K562 (cell line): ENCODE measurements around the gene HES6. TPM values are rescaled to one million over a fixed set of nuclear protein-coding genes. Genes with fewer than 3 reads are reported as not detected.

Experiments used
- ARID2 ChIP-seq: fragments of 450-650 bp; IDR thresholded peaks from 2 replicates; pipeline ENCODE4 v1.6.1; 2017; ENCODE audit warnings: antibody characterized with exemption, mild to moderate bottlenecking
- ASH1L ChIP-seq: fragments of 450-650 bp; IDR thresholded peaks from 2 replicates; pipeline ENCODE4 v1.6.1; 2018; ENCODE audit warnings: borderline replicate concordance, mild to moderate bottlenecking, low read depth; ENCODE audit not compliant: partially characterized antibody
- BMI1 ChIP-seq: fragments of 150-350 bp; IDR thresholded peaks from 2 replicates; pipeline ENCODE4 v1.6.1; 2014; ENCODE audit warnings: low read length
- BRF1 ChIP-seq: IDR thresholded peaks from 3 replicates; pipeline ENCODE4 v1.6.1; 2011; ENCODE audit warnings: borderline replicate concordance, mild to moderate bottlenecking; ENCODE audit not compliant: insufficient read length; ENCODE audit errors: extremely low read depth
- CBFB ChIP-seq: sonication (generic); formaldehyde crosslinking; IDR thresholded peaks from 2 replicates; pipeline ENCODE4 v1.4.0; 2020; ENCODE audit warnings: mild to moderate bottlenecking, missing genetic modification reagents
- CREB1 ChIP-seq, 2 experiments: sonication (generic) in 1 of 2; formaldehyde crosslinking in 1 of 2; IDR thresholded peaks; 2 replicates each; pipeline versions ENCODE4 v1.6.1 to v1.8.0; 2012 to 2022; ENCODE audit warnings: inconsistent platforms in 1 of 2, mild to moderate bottlenecking in 1 of 2, missing genetic modification reagents in 1 of 2, moderate library complexity in 1 of 2
- CTCF ChIP-seq, 3 experiments: IDR thresholded peaks in 2 of 3; conservative IDR thresholded peaks in 1 of 3; 2 replicates each; pipeline ENCODE4 v1.5.1; 2011 to 2012; ENCODE audit warnings: low read length in 3 of 3, mild to moderate bottlenecking in 3 of 3, control low read depth in 2 of 3, improper control_type of control experiment in 1 of 3, inconsistent platforms in 1 of 3, low read depth in 1 of 3, mixed read lengths in 1 of 3, moderate library complexity in 1 of 3; ENCODE audit not compliant: insufficient read depth in 2 of 3
- ETV5 ChIP-seq: sonication (generic); formaldehyde crosslinking; IDR thresholded peaks from 2 replicates; pipeline ENCODE4 v1.4.0; 2020; ENCODE audit warnings: low read depth, mild to moderate bottlenecking, missing genetic modification reagents
- FOXJ3 ChIP-seq: sonication (generic); formaldehyde crosslinking; IDR thresholded peaks from 2 replicates; pipeline ENCODE4 v1.4.0; 2020; ENCODE audit warnings: mild to moderate bottlenecking, missing genetic modification reagents
- GTF2A2 ChIP-seq: IDR thresholded peaks from 2 replicates; pipeline ENCODE4 v1.6.1; 2016; ENCODE audit warnings: mild to moderate bottlenecking, missing genetic modification characterization, missing compliant biosample characterization
- JUNB ChIP-seq: fragments of 450-650 bp; formaldehyde crosslinking; conservative IDR thresholded peaks from 2 replicates; pipeline ENCODE4 v1.4.0; 2020; ENCODE audit warnings: mild to moderate bottlenecking
- MYNN ChIP-seq, 2 experiments: sonication (generic); formaldehyde crosslinking in 1 of 2; IDR thresholded peaks; 2 replicates each; pipeline versions ENCODE4 v1.5.0 to v1.6.1; 2016 to 2020; ENCODE audit warnings: antibody characterized with exemption in 1 of 2, missing genetic modification reagents in 1 of 2
- NBN ChIP-seq: fragments of 450-650 bp; IDR thresholded peaks from 2 replicates; pipeline ENCODE4 v1.6.1; 2016; ENCODE audit warnings: low read depth, mild to moderate bottlenecking
- OTX1 ChIP-seq: fragments of 450-650 bp; formaldehyde crosslinking; IDR thresholded peaks from 2 replicates; pipeline ENCODE4 v1.4.0; 2022; ENCODE audit warnings: mild to moderate bottlenecking
- PBX2 ChIP-seq, 2 experiments: IDR thresholded peaks in 1 of 2; conservative IDR thresholded peaks in 1 of 2; 2 replicates each; pipeline ENCODE4 v1.6.1; 2016; ENCODE audit warnings: low read depth in 2 of 2, mild to moderate bottlenecking in 1 of 2, missing compliant biosample characterization in 1 of 2, missing genetic modification characterization in 1 of 2, moderate library complexity in 1 of 2
- RBM22 ChIP-seq: fragments of 200-400 bp; formaldehyde crosslinking; IDR thresholded peaks from 2 replicates; pipeline ENCODE4 v1.6.1; 2018; ENCODE audit warnings: low read length, low read depth; ENCODE audit not compliant: poor library complexity, severe bottlenecking
- SPI1 ChIP-seq: IDR thresholded peaks from 2 replicates; pipeline ENCODE4 v1.6.1; 2011; ENCODE audit warnings: low read depth, low read length, control low read depth, borderline replicate concordance
- TCF3 ChIP-seq: sonication (generic); formaldehyde crosslinking; IDR thresholded peaks from 2 replicates; pipeline ENCODE4 v1.4.0; 2020; ENCODE audit warnings: mild to moderate bottlenecking, missing genetic modification reagents
- ZFPM2 ChIP-seq: fragments of 250-450 bp; sonication (Bioruptor Pico); IDR thresholded peaks from 2 replicates; pipeline ENCODE4 v1.5.1; 2022; ENCODE audit warnings: mild to moderate bottlenecking
- ZNF316 ChIP-seq: fragments of 450-650 bp; IDR thresholded peaks from 2 replicates; pipeline ENCODE4 v1.6.1; 2016
- ZNF561 ChIP-seq: fragments of 450-650 bp; formaldehyde crosslinking; conservative IDR thresholded peaks from 2 replicates; pipeline ENCODE4 v1.4.0; 2020; ENCODE audit warnings: mild to moderate bottlenecking, moderate library complexity
- ZSCAN32 ChIP-seq: fragments of 450-650 bp; formaldehyde crosslinking; IDR thresholded peaks from 2 replicates; pipeline ENCODE4 v1.4.0; 2020; ENCODE audit warnings: mild to moderate bottlenecking, moderate library complexity
- polyA plus RNA-seq, 8 experiments: library from polyadenylated mRNA; depleted of rRNA in 4 of 8; stranded (reverse) in 5 of 8; unstranded in 3 of 8; fragments of >200 nt; fragmentation: Nextera tagmentation in 2 of 8; fragmentation: Illumina TruSeq in 1 of 8; extraction: Ambion mirVana in 2 of 8; extraction: Trizol in 1 of 8; gene quantifications; 2 replicates each; pipeline versions ENCODE4 v1.2.1 to v1.2.3, GENCODE V29; 2011 to 2014; ENCODE audit warnings: inconsistent platforms in 1 of 8, missing spikeins in 1 of 8
- total RNA-seq, 7 experiments: library from RNA; depleted of rRNA in 6 of 7; stranded (reverse); fragments of >200 nt in 6 of 7; fragmentation: Illumina TruSeq in 2 of 7; extraction: Trizol in 2 of 7; gene quantifications; 2 replicates each; pipeline versions ENCODE4 v1.2.1 to v1.2.3, GENCODE V29; 2011 to 2021; ENCODE audit warnings: low replicate concordance in 1 of 7
- TF ChIP-seq, protein P1 (sequence below): sonication (generic); formaldehyde crosslinking; IDR thresholded peaks from 2 replicates; pipeline ENCODE4 v1.5.0; 2020; ENCODE audit warnings: missing genetic modification reagents

Gene HES6
- total and polyA plus RNA-seq, 9 of the 15 experiments (the other 6 are each of a cell fraction or from before 2014, with no cell fraction given), result 6.2 to 133 (median 29.2) TPM

DNA sequence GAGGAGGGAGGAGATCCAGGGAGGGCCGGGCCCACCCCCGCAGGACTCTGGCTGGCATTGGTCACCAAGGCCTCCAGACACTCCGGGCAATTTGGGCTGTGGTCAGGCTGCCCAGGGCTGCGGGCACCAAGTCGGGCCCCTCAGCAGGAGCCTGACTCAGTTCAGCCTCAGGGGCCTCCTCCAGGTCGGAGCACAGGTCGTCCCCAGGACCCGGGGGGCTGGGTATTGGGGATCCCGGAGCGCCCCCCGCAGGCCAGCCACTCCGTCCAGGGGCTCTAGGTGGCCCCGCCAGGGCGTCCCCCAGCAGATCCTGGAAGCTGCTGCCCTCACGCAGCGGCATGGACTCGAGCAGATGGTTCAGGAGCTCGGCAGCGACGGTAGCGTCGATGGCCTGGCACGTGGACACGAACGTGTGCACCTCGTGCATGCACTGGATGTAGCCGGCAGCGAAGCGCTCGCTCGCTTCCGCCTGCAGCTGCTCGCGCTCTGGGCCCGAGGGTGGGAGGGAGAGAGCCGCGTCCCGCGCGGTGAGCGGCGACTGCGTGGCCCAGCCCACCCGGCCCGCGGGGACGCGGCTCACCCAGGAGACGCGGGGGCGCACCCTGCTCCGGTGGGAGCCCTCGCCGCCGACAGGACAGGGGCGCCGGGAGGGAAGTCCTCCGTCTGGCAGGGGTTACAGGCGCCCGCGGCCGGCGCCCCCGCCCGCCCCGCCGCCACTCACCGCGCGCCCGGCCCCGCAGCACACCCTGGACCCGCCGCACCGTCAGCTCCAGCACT is 884 bp downstream of the HES6 start (continued):
- TF ChIP-seq CTCF (IDR thresholded peaks at IDR 0.05 in 2 of 3, conservative IDR thresholded peaks at IDR 0.05 in 1 of 3; ENCODE audit: insufficient read depth in 2 of 3, low read depth in 1 of 3, low read length in 3 of 3) (peak in 1 of 3 experiments; percentile 27; a peak in 2 of 6 replicates), ZSCAN32 (no peak), CREB1 (IDR thresholded peaks at IDR 0.05) (no peak), CREB1 (CRISPR knock-in tag; IDR thresholded peaks at IDR 0.05) (peak; percentile 77), PBX2 (CRISPR knock-in tag; IDR thresholded peaks at IDR 0.05; ENCODE audit: low read depth) (no peak), PBX2 (tag; conservative IDR thresholded peaks at IDR 0.05; ENCODE audit: low read depth) (no peak), OTX1 (no peak), ARID2 (no peak), ZNF316 (no peak), JUNB (no peak), BMI1 (no peak), CBFB (CRISPR knock-in tag) (peak; percentile 77), ASH1L (no peak), SPI1 (no peak), TCF3 (peak; percentile 29; the same call in 1 of the 2 replicates), BRF1 (no peak), RBM22 (peak; percentile 64), ETV5 (CRISPR knock-in tag) (peak; percentile 78; the same call in 1 of the 2 replicates), NBN (no peak), FOXJ3 (CRISPR knock-in tag) (no peak), GTF2A2 (tag) (no peak), ZFPM2 (no peak), ZNF561 (CRISPR knock-in tag) (no peak), MYNN (IDR thresholded peaks at IDR 0.05) (no peak), MYNN (CRISPR knock-in tag; IDR thresholded peaks at IDR 0.05) (no peak)
- TF ChIP-seq, protein P1, sequence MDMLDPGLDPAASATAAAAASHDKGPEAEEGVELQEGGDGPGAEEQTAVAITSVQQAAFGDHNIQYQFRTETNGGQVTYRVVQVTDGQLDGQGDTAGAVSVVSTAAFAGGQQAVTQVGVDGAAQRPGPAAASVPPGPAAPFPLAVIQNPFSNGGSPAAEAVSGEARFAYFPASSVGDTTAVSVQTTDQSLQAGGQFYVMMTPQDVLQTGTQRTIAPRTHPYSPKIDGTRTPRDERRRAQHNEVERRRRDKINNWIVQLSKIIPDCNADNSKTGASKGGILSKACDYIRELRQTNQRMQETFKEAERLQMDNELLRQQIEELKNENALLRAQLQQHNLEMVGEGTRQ (CRISPR knock-in tag), result peak; percentile 44; the same call in 1 of the 2 replicates
